NCI-H2196 treated with DMSO at 0.1 percent for 48 hours (cell line): ENCODE measurements around the gene PAGR1.
"Not testable (repeated sequence)": the region's sequence is repeated elsewhere in the genome, so short reads cannot be mapped to it uniquely, and the experiment has no call there.

Experiments
- DNase-seq: peaks from one replicate; lab custom pipeline; 2025; ENCODE audit not compliant: unreplicated experiment; lab: John Stamatoyannopoulos, UW

The PAGR1 gene

GRCh38 chr16:29862383-29862883 lies 46.5 kb downstream of the PAGR1 start:
- no peak for DNase-seq

GRCh38 chr16:29862884-29863668 lies 47.1 kb downstream of the PAGR1 start, which contains the start of gene CDIPT:
Gene CDIPT (minus strand): TSS chr16:29863226. CDS start chr16:29862857, 369 bp downstream.
- DNase-seq, result peak; percentile 93

- DNase-seq, result no peak
Observed at GRCh38 chr16:29863669-29863984, 47.7 kb downstream of the PAGR1 start.

GRCh38 chr16:29864205-29864604 lies 48.3 kb downstream of the PAGR1 start:
- DNase-seq, result no peak

- DNase-seq, result no peak
Observed at GRCh38 chr16:29868396-29869009, 52.6 kb downstream of the PAGR1 start.

GRCh38 chr16:29869067-29869466 lies 53.1 kb downstream of the PAGR1 start:
- DNase-seq, result not testable (repeated sequence)
